GM19025 (cell line): ENCODE measurements around the gene KMT2E.
"Not testable (repeated sequence)": the region's sequence is repeated elsewhere in the genome, so short reads cannot be mapped to it uniquely, and the experiment has no call there.

Source experiments
- ATAC-seq: cut with Tn5 transposase; IDR thresholded peaks from one replicate; pipeline ENCODE4 v1.9.1; 2021; ENCODE audit warnings: mild to moderate bottlenecking, low read depth, moderate library complexity; ENCODE audit not compliant: unreplicated experiment

KMT2E gene

GRCh38 chr7:105013816-105014692, at the start of gene KMT2E:
KMT2E (plus strand) TSS chr7:105014205; CDS start chr7:105040953, 26,748 bp downstream.
- ATAC-seq, result peak; percentile 23

GRCh38 chr7:104964626-104965236, 49.3 kb upstream of the KMT2E start:
- no peak for ATAC-seq

- no peak for ATAC-seq
Measured at GRCh38 chr7:104966022-104966421, 48.0 kb upstream of the KMT2E start.

GRCh38 chr7:104967088-104967487, 46.9 kb upstream of the KMT2E start:
- no peak for ATAC-seq

GRCh38 chr7:104967595-104967994, 46.4 kb upstream of the KMT2E start:
- no peak for ATAC-seq

GRCh38 chr7:104968648-104969047, 45.4 kb upstream of the KMT2E start:
- no peak for ATAC-seq

GRCh38 chr7:104969183-104969582, 44.8 kb upstream of the KMT2E start:
- ATAC-seq, result no peak

GRCh38 chr7:104971290-104972071, 42.5 kb upstream of the KMT2E start:
- ATAC-seq, result no peak

- no peak for ATAC-seq
Measured at GRCh38 chr7:104972500-104972899, 41.5 kb upstream of the KMT2E start.

- no peak for ATAC-seq
Measured at GRCh38 chr7:104973227-104973626, 40.8 kb upstream of the KMT2E start.

- no peak for ATAC-seq
Measured at GRCh38 chr7:104973909-104974415, 40.0 kb upstream of the KMT2E start.

- not testable (repeated sequence) for ATAC-seq
Measured at GRCh38 chr7:104975553-104975952, 38.5 kb upstream of the KMT2E start.

- no peak for ATAC-seq
Measured at GRCh38 chr7:104976966-104977636, 36.9 kb upstream of the KMT2E start.

- no peak for ATAC-seq
Measured at GRCh38 chr7:104978460-104978859, 35.5 kb upstream of the KMT2E start.

- no peak for ATAC-seq
Measured at GRCh38 chr7:104979167-104979841, 34.7 kb upstream of the KMT2E start.

- no peak for ATAC-seq
Measured at GRCh38 chr7:104980440-104980839, 33.6 kb upstream of the KMT2E start.

- ATAC-seq, result no peak
Measured at GRCh38 chr7:104980841-104981671, 32.9 kb upstream of the KMT2E start.

GRCh38 chr7:104981672-104982037, 32.4 kb upstream of the KMT2E start:
- ATAC-seq, result no peak
